ENCODE results near the gene WDR82.

DNA sequence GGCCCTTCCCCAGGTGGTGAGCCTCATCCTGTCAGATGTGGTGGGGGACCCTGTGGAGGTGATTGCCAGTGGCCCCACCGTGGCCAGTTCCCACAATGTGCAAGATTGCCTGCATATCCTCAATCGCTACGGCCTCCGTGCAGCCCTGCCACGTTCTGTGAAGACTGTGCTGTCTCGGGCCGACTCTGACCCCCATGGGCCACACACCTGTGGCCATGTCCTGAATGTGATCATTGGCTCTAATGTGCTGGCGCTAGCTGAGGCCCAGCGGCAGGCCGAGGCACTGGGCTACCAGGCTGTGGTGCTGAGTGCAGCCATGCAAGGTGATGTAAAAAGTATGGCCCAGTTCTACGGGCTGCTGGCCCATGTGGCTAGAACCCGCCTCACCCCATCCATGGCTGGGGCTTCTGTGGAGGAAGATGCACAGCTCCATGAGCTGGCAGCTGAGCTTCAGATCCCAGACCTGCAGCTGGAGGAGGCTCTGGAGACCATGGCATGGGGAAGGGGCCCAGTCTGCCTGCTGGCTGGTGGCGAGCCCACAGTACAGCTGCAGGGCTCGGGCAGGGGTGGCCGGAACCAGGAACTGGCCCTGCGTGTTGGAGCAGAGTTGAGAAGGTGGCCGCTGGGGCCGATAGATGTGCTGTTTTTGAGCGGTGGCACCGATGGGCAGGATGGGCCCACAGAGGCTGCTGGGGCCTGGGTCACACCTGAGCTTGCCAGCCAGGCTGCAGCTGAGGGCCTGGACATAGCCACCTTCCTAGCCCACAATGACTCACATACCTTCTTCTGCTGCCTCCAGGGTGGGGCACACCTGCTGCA is 14.0 kb upstream of the WDR82 start:
- no peak for TF ChIP-seq JUND (IDR thresholded peaks at IDR 0.05; ENCODE audit: borderline replicate concordance, low read depth, low read length)
- TF ChIP-seq JUND (tag; IDR thresholded peaks at IDR 0.05; ENCODE audit: borderline replicate concordance, low read depth, low read length): no peak
- no peak for TF ChIP-seq JUN (IDR thresholded peaks at IDR 0.05; ENCODE audit: borderline replicate concordance, low read depth, low read length)
- no peak for TF ChIP-seq JUN (CRISPR knock-in tag; IDR thresholded peaks at IDR 0.05; ENCODE audit: borderline replicate concordance)
- TF ChIP-seq, protein P1, sequence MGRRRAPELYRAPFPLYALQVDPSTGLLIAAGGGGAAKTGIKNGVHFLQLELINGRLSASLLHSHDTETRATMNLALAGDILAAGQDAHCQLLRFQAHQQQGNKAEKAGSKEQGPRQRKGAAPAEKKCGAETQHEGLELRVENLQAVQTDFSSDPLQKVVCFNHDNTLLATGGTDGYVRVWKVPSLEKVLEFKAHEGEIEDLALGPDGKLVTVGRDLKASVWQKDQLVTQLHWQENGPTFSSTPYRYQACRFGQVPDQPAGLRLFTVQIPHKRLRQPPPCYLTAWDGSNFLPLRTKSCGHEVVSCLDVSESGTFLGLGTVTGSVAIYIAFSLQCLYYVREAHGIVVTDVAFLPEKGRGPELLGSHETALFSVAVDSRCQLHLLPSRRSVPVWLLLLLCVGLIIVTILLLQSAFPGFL (CRISPR knock-in tag; IDR thresholded peaks at IDR 0.05): no peak
- no peak for TF ChIP-seq ZNF282 (CRISPR knock-in tag; IDR thresholded peaks at IDR 0.05)
- TF ChIP-seq CAMTA2 (CRISPR knock-in tag; conservative IDR thresholded peaks at IDR 0.05): no peak
- no peak for TF ChIP-seq CREB1 (IDR thresholded peaks at IDR 0.05)
- TF ChIP-seq CREB1 (CRISPR knock-in tag; IDR thresholded peaks at IDR 0.05): no peak
- no peak for TF ChIP-seq HNRNPK (IDR thresholded peaks at IDR 0.05; ENCODE audit: low read depth, low read length, poor library complexity, severe bottlenecking)
